ENCODE measurements around the gene TRIM37. TPM values are rescaled to one million over a fixed set of nuclear protein-coding genes. Genes with fewer than 3 reads are reported as not detected.
A peak's percentile ranks its signal among the peaks of the same experiment; 100 is the strongest.

The TRIM37 gene
- total RNA-seq (2012; rRNA removed), result 16.6 and 27.6 TPM in 2 replicates

DNA sequence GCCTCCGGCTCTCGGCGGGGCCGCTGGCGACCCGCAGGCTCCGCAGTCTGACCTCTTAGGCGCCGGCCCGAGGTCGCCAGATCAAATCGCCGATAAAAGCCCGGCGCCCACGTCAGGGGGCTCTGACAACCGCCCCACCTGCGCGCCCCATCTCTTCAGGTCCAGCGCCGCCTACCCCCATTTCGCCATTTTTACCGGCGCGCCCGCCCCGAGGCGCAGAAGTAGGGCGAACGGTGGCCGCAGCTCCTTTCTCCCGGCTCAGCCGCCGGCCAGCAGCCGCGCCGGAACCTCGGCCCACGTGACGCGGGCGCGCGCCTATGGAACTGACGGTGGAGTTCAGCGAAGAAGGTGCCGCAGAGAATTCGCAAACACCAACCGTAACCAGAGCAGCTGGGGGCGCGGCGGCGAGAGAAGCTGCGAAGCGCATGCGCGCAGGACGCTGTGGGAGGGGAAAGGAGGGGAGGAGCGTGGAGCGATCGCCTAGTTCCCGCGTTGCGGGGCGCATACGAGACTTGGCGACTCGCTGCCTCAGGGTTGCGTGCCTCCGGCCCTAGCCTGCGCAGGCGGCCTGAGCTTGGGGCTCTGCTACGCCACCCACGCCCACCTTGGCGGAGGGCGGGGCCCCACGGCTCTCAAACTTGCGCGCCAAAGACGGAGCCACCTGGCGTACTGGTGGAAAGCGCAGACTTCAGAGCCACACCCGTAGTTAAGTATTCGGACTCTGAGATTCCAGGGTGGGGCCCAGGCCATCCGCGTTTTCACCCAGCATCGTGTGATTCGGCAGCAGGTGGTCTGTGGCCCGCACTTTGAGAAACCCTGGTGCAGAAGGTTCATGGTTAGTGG, at the start of gene TRIM37:
TRIM37 (minus strand) TSS at position 418 of the 843 bp plus-strand sequence. CDS start 419 bp downstream, outside the sequence.
- peaks cover 22% of the 10 kb centered on the region for H3K4me1 ChIP-seq (ENCODE audit: control insufficient read depth, insufficient read depth, low read length)
- H3K27me3 ChIP-seq (ENCODE audit: control insufficient read depth, insufficient read depth, low read length), result no peaks in the 10 kb centered on the region
- no peaks in the 10 kb centered on the region for H3K9me3 ChIP-seq (replicated peaks; ENCODE audit: low read length)
- H3K9ac ChIP-seq (ENCODE audit: low read depth, low read length), result peak within 1 kb of the TSS; percentile 91
- H3K4me2 ChIP-seq (ENCODE audit: low read length), result peak within 1 kb of the TSS; percentile 94
- peak within 1 kb of the TSS; percentile 82 for H3K4me3 ChIP-seq (ENCODE audit: low read length)
- H3K36me3 ChIP-seq (ENCODE audit: insufficient read depth, low read length), result peaks cover 7% of the 10 kb centered on the region

DNA sequence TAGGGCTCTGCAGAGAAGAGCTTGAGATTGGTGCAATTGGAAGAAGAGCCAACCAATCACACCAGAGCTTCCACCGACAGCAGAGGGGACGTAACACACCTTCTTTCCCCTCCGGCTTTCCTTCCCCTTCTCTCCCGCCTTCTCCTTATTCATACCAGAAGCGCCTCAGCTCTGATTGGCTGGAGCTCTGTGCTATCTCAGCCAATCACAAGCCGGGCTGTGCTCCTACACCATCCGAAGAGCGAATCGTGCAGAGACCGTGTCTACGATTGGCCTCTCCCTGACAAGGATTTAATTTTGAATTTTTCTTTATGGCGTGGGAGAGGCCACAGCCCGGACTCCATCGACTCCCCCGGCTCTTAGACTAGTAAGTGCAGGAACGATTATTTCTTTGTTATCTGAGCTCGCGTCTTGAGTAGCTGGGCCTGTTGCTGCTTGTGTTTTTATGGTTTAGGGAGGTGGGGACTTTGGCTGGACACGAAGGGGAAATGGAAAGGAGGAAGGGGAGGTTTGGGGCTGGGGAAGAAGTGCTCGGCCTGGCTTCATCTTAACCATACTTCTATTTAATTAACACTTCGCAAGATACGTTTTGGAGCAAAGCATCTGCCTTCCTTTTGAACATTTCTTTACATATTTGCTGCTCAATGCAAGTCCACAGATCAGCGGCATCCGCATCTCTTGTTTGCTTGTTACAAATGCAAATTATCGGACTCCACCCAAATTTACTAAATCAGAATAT, 48.9 kb upstream of the TRIM37 start, which contains the start of gene PRR11:
PRR11 (plus strand) TSS at position 308 of the 739 bp plus-strand sequence. CDS start 14,007 bp downstream, outside the sequence.
- H3K27me3 ChIP-seq (ENCODE audit: control insufficient read depth, insufficient read depth, low read length), result no peaks in the 10 kb centered on the region
- H3K4me3 ChIP-seq (ENCODE audit: low read length), result peak within 1 kb of the TSS; percentile 85
- H3K9me3 ChIP-seq (replicated peaks; ENCODE audit: low read length), result no peaks in the 10 kb centered on the region
- peaks cover 49% of the 10 kb centered on the region for H3K4me1 ChIP-seq (ENCODE audit: control insufficient read depth, insufficient read depth, low read length)
- H3K9ac ChIP-seq (ENCODE audit: low read depth, low read length), result peak within 1 kb of the TSS; percentile 91
- no peaks in the 10 kb centered on the region for H3K36me3 ChIP-seq (ENCODE audit: insufficient read depth, low read length)
- H3K4me2 ChIP-seq (ENCODE audit: low read length), result peak within 1 kb of the TSS; percentile 79

- Histone ChIP-seq H3K36me3 (ENCODE audit: insufficient read depth, low read length) (no peaks in the 10 kb centered on the region), H3K4me2 (ENCODE audit: low read length) (peak within 1 kb of the TSS; percentile 79), H3K4me3 (ENCODE audit: low read length) (peak within 1 kb of the TSS; percentile 85), H3K9me3 (replicated peaks; ENCODE audit: low read length) (no peaks in the 10 kb centered on the region), H3K4me1 (ENCODE audit: control insufficient read depth, insufficient read depth, low read length) (peaks cover 51% of the 10 kb centered on the region), H3K27me3 (ENCODE audit: control insufficient read depth, insufficient read depth, low read length) (no peaks in the 10 kb centered on the region), H3K9ac (ENCODE audit: low read depth, low read length) (peak within 1 kb of the TSS; percentile 91)
These were observed 48.2 kb upstream of the TRIM37 start, which contains the start of gene SKA2 for GRCh38 chr17:59154721-59155438. Gene SKA2 (minus strand): TSS chr17:59155186. CDS start chr17:59155163, 23 bp downstream.

GRCh38 chr17:59154292-59154720, 47.6 kb upstream of the TRIM37 start:
- Histone ChIP-seq H3K4me3 (ENCODE audit: low read length) (peak overlapping the region; percentile 85), H3K9ac (ENCODE audit: low read depth, low read length) (peak overlapping the region; percentile 91), H3K9me3 (replicated peaks; ENCODE audit: low read length) (no peaks in the 10 kb centered on the region), H3K36me3 (ENCODE audit: insufficient read depth, low read length) (no peaks in the 10 kb centered on the region), H3K4me2 (ENCODE audit: low read length) (peak overlapping the region; percentile 76), H3K27me3 (ENCODE audit: control insufficient read depth, insufficient read depth, low read length) (no peaks in the 10 kb centered on the region), H3K4me1 (ENCODE audit: control insufficient read depth, insufficient read depth, low read length) (peaks cover 54% of the 10 kb centered on the region)

GRCh38 chr17:59152925-59153324, 46.2 kb upstream of the TRIM37 start:
- H3K4me1 ChIP-seq (ENCODE audit: control insufficient read depth, insufficient read depth, low read length), result peaks cover 55% of the 10 kb centered on the region
- H3K4me2 ChIP-seq (ENCODE audit: low read length), result peak overlapping the region; percentile 76
- no peaks in the 10 kb centered on the region for H3K27me3 ChIP-seq (ENCODE audit: control insufficient read depth, insufficient read depth, low read length)
- no peaks in the 10 kb centered on the region for H3K9me3 ChIP-seq (replicated peaks; ENCODE audit: low read length)
- H3K4me3 ChIP-seq (ENCODE audit: low read length), result peak overlapping the region; percentile 85
- H3K36me3 ChIP-seq (ENCODE audit: insufficient read depth, low read length), result no peaks in the 10 kb centered on the region
- peak overlapping the region; percentile 91 for H3K9ac ChIP-seq (ENCODE audit: low read depth, low read length)

- Histone ChIP-seq H3K4me2 (ENCODE audit: low read length) (peak overlapping the region; percentile 76), H3K9me3 (replicated peaks; ENCODE audit: low read length) (no peaks in the 10 kb centered on the region), H3K36me3 (ENCODE audit: insufficient read depth, low read length) (no peaks in the 10 kb centered on the region), H3K4me3 (ENCODE audit: low read length) (peak overlapping the region; percentile 18), H3K27me3 (ENCODE audit: control insufficient read depth, insufficient read depth, low read length) (no peaks in the 10 kb centered on the region), H3K4me1 (ENCODE audit: control insufficient read depth, insufficient read depth, low read length) (peaks cover 49% of the 10 kb centered on the region), H3K9ac (ENCODE audit: low read depth, low read length) (peak overlapping the region; percentile 91)
These were observed 44.9 kb upstream of the TRIM37 start for GRCh38 chr17:59151591-59151990.

DNA sequence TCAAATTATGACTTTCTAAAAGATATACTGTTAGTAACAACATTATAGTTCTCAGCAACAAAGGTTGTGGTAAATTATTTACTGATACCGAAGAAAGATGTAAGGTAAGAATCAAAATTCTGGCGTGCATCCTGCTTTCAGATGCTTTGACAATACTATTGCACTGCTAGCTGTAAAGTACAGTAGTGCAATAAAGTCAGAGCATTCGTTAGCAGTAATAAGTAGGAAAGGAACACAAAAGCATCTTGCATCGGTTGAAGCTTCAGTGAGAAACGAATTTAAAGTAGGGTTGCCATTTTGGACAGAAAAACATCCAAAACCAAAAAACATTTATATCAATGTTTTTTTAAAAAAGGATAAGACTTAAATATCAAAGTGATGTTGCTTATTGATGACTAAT, 44.3 kb upstream of the TRIM37 start:
- no peaks in the 10 kb centered on the region for H3K9me3 ChIP-seq (replicated peaks; ENCODE audit: low read length)
- peaks cover 45% of the 10 kb centered on the region for H3K4me1 ChIP-seq (ENCODE audit: control insufficient read depth, insufficient read depth, low read length)
- no peaks in the 10 kb centered on the region for H3K27me3 ChIP-seq (ENCODE audit: control insufficient read depth, insufficient read depth, low read length)
- no peaks in the 10 kb centered on the region for H3K36me3 ChIP-seq (ENCODE audit: insufficient read depth, low read length)
- peak overlapping the region; percentile 76 for H3K4me2 ChIP-seq (ENCODE audit: low read length)
- H3K4me3 ChIP-seq (ENCODE audit: low read length), result no peak overlapping the region
- no peak overlapping the region for H3K9ac ChIP-seq (ENCODE audit: low read depth, low read length)

DNA sequence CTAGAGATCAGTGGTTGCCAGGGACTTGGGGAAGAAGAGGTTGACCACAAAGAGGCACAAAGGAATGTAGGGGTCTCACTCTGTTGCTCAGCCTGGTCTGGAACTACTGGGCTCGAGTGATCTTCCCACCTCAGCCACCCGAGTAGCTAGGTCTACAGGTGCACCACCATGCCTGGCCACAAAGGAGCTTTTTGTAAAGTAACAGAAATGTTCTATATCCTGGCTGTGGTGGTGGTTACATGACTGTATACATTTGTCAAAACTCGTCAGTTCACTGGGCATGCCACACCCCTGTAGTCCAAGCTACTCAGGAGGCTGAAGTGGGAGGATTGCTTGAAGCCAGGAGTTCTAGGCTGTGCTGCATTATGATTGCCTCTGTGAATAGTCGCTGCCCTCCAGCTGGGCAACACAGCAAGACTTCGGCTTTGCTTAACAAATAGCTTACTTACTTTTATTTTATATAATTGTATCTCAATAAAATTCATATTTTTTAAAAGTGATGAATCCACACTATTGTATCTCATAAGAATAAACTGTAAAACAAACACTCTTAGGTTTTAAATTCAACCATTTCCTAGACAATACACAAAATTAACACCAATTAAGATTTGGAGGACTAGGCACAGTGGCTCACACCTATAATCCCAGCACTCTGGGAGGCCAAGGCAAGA, 43.3 kb upstream of the TRIM37 start:
- Histone ChIP-seq H3K4me2 (ENCODE audit: low read length) (peak overlapping the region; percentile 13), H3K4me3 (ENCODE audit: low read length) (no peak overlapping the region), H3K27me3 (ENCODE audit: control insufficient read depth, insufficient read depth, low read length) (no peaks in the 10 kb centered on the region), H3K9me3 (replicated peaks; ENCODE audit: low read length) (no peaks in the 10 kb centered on the region), H3K36me3 (ENCODE audit: insufficient read depth, low read length) (no peaks in the 10 kb centered on the region), H3K9ac (ENCODE audit: low read depth, low read length) (no peak overlapping the region), H3K4me1 (ENCODE audit: control insufficient read depth, insufficient read depth, low read length) (peaks cover 44% of the 10 kb centered on the region)

GRCh38 chr17:59149051-59149450, 42.4 kb upstream of the TRIM37 start:
- no peaks in the 10 kb centered on the region for H3K9me3 ChIP-seq (replicated peaks; ENCODE audit: low read length)
- peaks cover 3% of the 10 kb centered on the region for H3K36me3 ChIP-seq (ENCODE audit: insufficient read depth, low read length)
- peak overlapping the region; percentile 71 for H3K4me2 ChIP-seq (ENCODE audit: low read length)
- no peak overlapping the region for H3K4me3 ChIP-seq (ENCODE audit: low read length)
- peak overlapping the region; percentile 5 for H3K9ac ChIP-seq (ENCODE audit: low read depth, low read length)
- H3K4me1 ChIP-seq (ENCODE audit: control insufficient read depth, insufficient read depth, low read length), result peaks cover 44% of the 10 kb centered on the region
- no peaks in the 10 kb centered on the region for H3K27me3 ChIP-seq (ENCODE audit: control insufficient read depth, insufficient read depth, low read length)

GRCh38 chr17:59145571-59146096, 39.0 kb upstream of the TRIM37 start:
- no peak overlapping the region for H3K4me3 ChIP-seq (ENCODE audit: low read length)
- H3K9ac ChIP-seq (ENCODE audit: low read depth, low read length), result no peak overlapping the region
- H3K9me3 ChIP-seq (replicated peaks; ENCODE audit: low read length), result no peaks in the 10 kb centered on the region
- H3K4me1 ChIP-seq (ENCODE audit: control insufficient read depth, insufficient read depth, low read length), result peaks cover 19% of the 10 kb centered on the region
- no peaks in the 10 kb centered on the region for H3K27me3 ChIP-seq (ENCODE audit: control insufficient read depth, insufficient read depth, low read length)
- H3K4me2 ChIP-seq (ENCODE audit: low read length), result no peak overlapping the region
- H3K36me3 ChIP-seq (ENCODE audit: insufficient read depth, low read length), result peaks cover 3% of the 10 kb centered on the region
